Chondrocyte (in vitro differentiated cells): ENCODE data around the gene CETP. TPM values are rescaled to one million over a fixed set of nuclear protein-coding genes. Genes with fewer than 3 reads are reported as not detected.

ENCODE experiments used
- DNase-seq: peaks from one replicate; pipeline ENCODE4 v3.0.0; 2021; ENCODE audit warnings: mixed read lengths, low spot score
- H3K27ac Mint-ChIP-seq: one replicate; pipeline ENCODE4 v1.8.0; 2021; ENCODE audit warnings: mild to moderate bottlenecking, moderate library complexity, mixed read lengths; ENCODE audit not compliant: unreplicated experiment
- H3K27me3 Mint-ChIP-seq: 2 replicates; pipeline ENCODE4 v1.8.0; 2021; ENCODE audit warnings: low read depth, mixed read lengths
- H3K36me3 Mint-ChIP-seq: 2 replicates; pipeline ENCODE4 v1.8.0; 2021; ENCODE audit warnings: low read depth, mixed read lengths
- H3K4me1 Mint-ChIP-seq: 2 replicates; pipeline ENCODE4 v1.8.0; 2021; ENCODE audit warnings: low read depth, mild to moderate bottlenecking, mixed read lengths
- H3K4me3 Mint-ChIP-seq: one replicate; pipeline ENCODE4 v1.8.0; 2021; ENCODE audit warnings: mild to moderate bottlenecking, moderate library complexity, mixed read lengths; ENCODE audit not compliant: unreplicated experiment
- H3K9me3 Mint-ChIP-seq: 2 replicates; pipeline ENCODE4 v1.8.0; 2021; ENCODE audit warnings: low read depth, mixed read lengths
- total RNA-seq: library from RNA; stranded (reverse); gene quantifications from 3 replicates; pipeline ENCODE4 v1.2.1, GENCODE V29; 2021
- TF ChIP-seq, protein P1 (sequence below): fragments of 200-600 bp; sonication (generic); IDR thresholded peaks from 2 replicates; pipeline ENCODE4 v1.5.0; 2021; ENCODE audit warnings: antibody characterized with exemption, mild to moderate bottlenecking, moderate library complexity

Gene CETP
- total RNA-seq, 1 donor from 2014 or later = not detected

DNA sequence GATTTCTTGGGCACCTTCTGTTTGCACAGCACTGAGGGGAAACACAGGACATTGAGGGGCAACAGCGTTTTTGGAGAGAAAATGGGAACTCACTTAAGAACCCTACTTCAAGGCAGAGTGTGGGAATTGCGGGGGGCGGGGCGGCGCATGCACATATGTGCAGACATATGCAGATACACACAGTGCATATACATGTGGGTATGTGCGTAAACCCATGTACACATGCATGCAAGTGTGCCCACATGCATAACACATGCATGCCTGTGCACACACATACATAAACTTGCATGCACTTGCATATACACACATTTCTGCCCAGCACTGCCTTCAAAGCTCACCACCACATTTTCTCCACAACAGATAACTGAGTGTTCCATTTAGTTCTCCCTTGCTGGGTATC, 60.0 kb downstream of the CETP start:
- Mint-ChIP-seq H3K4me1 (no peaks in the 10 kb centered on the region), H3K9me3 (no peaks in the 10 kb centered on the region), H3K4me3 (no peak overlapping the region), H3K27me3 (no peaks in the 10 kb centered on the region), H3K27ac (no peak overlapping the region), H3K36me3 (peaks cover 13% of the 10 kb centered on the region)
- TF ChIP-seq, protein P1, sequence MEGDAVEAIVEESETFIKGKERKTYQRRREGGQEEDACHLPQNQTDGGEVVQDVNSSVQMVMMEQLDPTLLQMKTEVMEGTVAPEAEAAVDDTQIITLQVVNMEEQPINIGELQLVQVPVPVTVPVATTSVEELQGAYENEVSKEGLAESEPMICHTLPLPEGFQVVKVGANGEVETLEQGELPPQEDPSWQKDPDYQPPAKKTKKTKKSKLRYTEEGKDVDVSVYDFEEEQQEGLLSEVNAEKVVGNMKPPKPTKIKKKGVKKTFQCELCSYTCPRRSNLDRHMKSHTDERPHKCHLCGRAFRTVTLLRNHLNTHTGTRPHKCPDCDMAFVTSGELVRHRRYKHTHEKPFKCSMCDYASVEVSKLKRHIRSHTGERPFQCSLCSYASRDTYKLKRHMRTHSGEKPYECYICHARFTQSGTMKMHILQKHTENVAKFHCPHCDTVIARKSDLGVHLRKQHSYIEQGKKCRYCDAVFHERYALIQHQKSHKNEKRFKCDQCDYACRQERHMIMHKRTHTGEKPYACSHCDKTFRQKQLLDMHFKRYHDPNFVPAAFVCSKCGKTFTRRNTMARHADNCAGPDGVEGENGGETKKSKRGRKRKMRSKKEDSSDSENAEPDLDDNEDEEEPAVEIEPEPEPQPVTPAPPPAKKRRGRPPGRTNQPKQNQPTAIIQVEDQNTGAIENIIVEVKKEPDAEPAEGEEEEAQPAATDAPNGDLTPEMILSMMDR = no peak
- DNase-seq = no peak

DNA sequence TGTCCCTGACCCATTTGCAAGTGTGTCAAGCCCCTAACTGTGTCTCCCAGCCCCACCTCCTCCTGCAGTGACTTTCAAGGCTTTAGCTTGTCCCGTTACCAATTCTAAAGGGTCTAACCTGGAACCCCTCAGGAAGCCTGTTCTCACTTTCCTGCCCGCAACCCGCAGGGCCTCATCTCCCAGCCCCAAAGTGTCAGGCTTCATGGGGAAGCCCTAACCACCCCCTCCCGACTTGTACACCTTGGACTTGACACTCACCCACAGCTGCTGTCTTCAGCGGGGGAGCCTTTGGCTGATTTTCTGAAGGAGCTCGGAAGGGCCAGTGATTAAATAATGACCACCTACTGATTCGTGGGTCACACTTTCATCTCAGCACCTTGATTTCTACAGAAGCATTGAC, 60.7 kb downstream of the CETP start:
- Mint-ChIP-seq H3K27ac (no peak overlapping the region), H3K27me3 (no peaks in the 10 kb centered on the region), H3K4me1 (no peaks in the 10 kb centered on the region), H3K9me3 (no peaks in the 10 kb centered on the region), H3K36me3 (peaks cover 10% of the 10 kb centered on the region), H3K4me3 (no peak overlapping the region)
- no peak for DNase-seq
- TF ChIP-seq, protein P1 = no peak

DNA sequence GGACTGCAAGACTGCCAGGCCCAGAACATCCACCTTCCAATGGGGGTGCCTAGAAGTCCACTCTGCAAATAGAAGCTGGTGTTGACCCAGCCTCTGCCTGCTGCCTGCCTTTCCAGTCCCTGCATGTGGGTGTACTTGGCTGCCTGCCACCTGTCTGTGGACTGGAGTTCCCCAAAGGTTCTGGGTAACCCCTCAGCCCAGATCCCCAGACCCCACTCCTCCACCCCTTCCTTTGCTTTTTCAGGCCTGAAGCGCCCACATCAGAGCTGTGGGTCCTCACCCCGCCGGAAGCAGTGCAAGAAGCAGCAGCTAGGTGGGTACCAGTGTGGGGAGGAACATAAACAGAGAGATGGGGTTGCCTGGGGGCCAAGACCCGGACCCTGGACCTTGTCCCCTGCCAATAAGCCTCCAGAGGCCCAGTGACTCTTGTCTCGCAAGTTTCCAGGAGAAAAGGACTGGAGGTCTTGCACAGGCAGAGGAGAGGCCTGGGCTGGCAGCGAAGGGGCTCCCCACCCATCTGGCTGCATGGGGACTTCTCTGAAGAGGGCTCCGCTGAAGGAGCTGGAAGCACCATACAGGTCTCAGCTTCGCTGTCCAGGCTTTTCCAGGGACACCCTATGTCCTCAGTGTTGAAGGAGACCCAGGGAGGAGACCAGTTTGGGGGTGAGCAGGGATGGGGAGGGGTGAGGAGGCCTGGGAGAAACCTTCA, 61.9 kb downstream of the CETP start:
- no peak overlapping the region for H3K27ac Mint-ChIP-seq
- H3K4me3 Mint-ChIP-seq = no peak overlapping the region
- no peak for DNase-seq
- peaks cover 10% of the 10 kb centered on the region for H3K36me3 Mint-ChIP-seq
- H3K27me3 Mint-ChIP-seq = no peaks in the 10 kb centered on the region
- TF ChIP-seq, protein P1 = no peak
- no peaks in the 10 kb centered on the region for H3K9me3 Mint-ChIP-seq
- no peaks in the 10 kb centered on the region for H3K4me1 Mint-ChIP-seq

DNA sequence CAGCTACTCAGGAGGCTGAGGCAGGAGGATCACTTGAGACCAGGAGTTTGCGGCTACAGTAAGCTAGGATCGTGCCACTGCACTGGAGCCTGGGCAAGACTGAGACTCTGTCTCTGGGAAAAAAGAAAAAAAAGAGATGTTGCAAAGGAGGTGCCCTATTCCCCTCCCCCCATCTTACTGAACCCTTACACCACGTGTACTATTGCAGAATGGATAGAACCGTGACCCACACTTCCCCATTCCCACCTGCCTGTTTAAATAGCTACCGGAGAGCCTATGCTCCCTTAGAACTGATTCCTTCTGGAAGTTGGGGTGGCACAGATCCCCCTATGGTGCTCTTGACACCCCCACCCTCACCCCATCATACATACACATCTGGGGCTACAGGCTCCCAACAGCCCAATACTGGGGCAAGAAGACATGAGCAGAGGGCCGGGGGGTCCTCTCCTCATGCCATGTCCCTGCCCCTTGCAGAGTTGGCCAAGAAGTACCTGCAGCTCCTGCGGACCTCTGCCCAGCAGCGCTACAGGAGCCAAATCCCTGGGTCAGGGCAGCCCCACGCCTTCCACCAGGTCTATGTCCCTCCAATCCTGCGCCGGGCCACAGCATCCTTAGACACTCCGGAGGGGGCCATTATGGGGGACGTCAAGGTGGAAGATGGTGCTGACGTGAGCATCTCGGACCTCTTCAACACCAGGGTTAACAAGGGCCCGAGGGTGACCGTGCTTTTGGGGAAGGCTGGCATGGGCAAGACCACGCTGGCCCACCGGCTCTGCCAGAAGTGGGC, 63.3 kb downstream of the CETP start:
- Mint-ChIP-seq H3K27ac (no peak overlapping the region), H3K4me1 (peaks cover 6% of the 10 kb centered on the region), H3K27me3 (no peaks in the 10 kb centered on the region), H3K4me3 (no peak overlapping the region), H3K36me3 (peaks cover 9% of the 10 kb centered on the region), H3K9me3 (no peaks in the 10 kb centered on the region)
- TF ChIP-seq, protein P1 = no peak
- no peak for DNase-seq

DNA sequence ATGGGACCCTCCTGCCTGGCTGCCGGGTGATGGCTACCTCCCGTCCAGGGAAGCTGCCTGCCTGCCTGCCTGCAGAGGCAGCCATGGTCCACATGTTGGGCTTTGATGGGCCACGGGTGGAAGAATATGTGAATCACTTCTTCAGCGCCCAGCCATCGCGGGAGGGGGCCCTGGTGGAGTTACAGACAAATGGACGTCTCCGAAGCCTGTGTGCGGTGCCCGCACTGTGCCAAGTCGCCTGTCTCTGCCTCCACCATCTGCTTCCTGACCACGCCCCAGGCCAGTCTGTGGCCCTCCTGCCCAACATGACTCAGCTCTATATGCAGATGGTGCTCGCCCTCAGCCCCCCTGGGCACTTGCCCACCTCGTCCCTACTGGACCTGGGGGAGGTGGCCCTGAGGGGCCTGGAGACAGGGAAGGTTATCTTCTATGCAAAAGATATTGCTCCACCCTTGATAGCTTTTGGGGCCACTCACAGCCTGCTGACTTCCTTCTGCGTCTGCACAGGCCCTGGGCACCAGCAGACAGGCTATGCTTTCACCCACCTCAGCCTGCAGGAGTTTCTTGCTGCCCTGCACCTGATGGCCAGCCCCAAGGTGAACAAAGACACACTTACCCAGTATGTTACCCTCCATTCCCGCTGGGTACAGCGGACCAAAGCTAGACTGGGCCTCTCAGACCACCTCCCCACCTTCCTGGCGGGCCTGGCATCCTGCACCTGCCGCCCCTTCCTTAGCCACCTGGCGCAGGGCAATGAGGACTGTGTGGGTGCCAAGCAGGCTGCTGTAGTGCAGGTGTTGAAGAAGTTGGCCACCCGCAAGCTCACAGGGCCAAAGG, 64.4 kb downstream of the CETP start:
- peak; percentile 86 for DNase-seq

More for the DNA sequence above, 64.4 kb downstream of the CETP start:
- Mint-ChIP-seq H3K27ac (no peak overlapping the region), H3K36me3 (peaks cover 4% of the 10 kb centered on the region), H3K4me3 (no peak overlapping the region), H3K9me3 (no peaks in the 10 kb centered on the region), H3K4me1 (peaks cover 6% of the 10 kb centered on the region), H3K27me3 (no peaks in the 10 kb centered on the region)
- TF ChIP-seq, protein P1 = no peak
